PFSK-1 (cell line): ENCODE data around the gene SHC4.

Experiments
- POLR2AphosphoS5 ChIP-seq: IDR thresholded peaks from 2 replicates; pipeline ENCODE4 v1.6.1; 2012; ENCODE audit warnings: low read depth, mild to moderate bottlenecking, control low read depth, low read length, moderate library complexity
- REST ChIP-seq, 2 experiments: IDR thresholded peaks; 2 replicates each; pipeline versions ENCODE4 v1.6.1 to v1.8.0; 2011 to 2012; ENCODE audit warnings: low read depth in 2 of 2, low read length in 2 of 2, control low read depth in 1 of 2, inconsistent platforms in 1 of 2, mild to moderate bottlenecking in 1 of 2, moderate library complexity in 1 of 2; ENCODE audit not compliant: insufficient read depth in 1 of 2

GRCh38 chr15:48877630-48878595 lies 85.8 kb downstream of the SHC4 start, which contains the start of gene EID1:
- peak; percentile 83 for TF ChIP-seq POLR2AphosphoS5
- no peak for TF ChIP-seq REST (IDR thresholded peaks at IDR 0.05; ENCODE audit: insufficient read depth in 1 of 2, low read depth in 2 of 2, low read length in 2 of 2)
